ENCODE results near the gene HEXA.

GRCh38 chr15:72415304-72415703 is 39.5 kb upstream of the HEXA start:
- TF ChIP-seq CTCF (IDR thresholded peaks at IDR 0.05; ENCODE audit: low read length): no peak
- no peak for TF ChIP-seq EZH2 (IDR thresholded peaks at IDR 0.05; ENCODE audit: borderline replicate concordance, low read length)

Measured in OCI-LY1 (cell line).